Measurements from ENCODE around the gene GPX3.

GRCh38 chr5:151021746-151022145, 1.4 kb downstream of the GPX3 start:
- TF ChIP-seq POLR2A (IDR thresholded peaks at IDR 0.05) = no peak
- TF ChIP-seq CTCF (IDR thresholded peaks at IDR 0.05) = no peak
